B cell (primary cell): ENCODE data around the gene QRICH1. TPM values are rescaled to one million over a fixed set of nuclear protein-coding genes. Genes with fewer than 3 reads are reported as not detected.

Experiments used
- ATAC-seq: fragments of 200-7000 bp; cut with Tn5 transposase; one replicate; pipeline ENCODE4 v1.10.0; 2021; ENCODE audit warnings: low read depth, mild to moderate bottlenecking, moderate number of reproducible peaks, moderate library complexity
- CTCF ChIA-PET: fragments of 350-600 bp; sonication (Branson Sonifier 250); formaldehyde crosslinking; loops from one replicate; lab custom pipeline; 2021; ENCODE audit warnings: antibody characterized with exemption, inconsistent platforms; lab: Charles Lee
- POLR2A ChIA-PET: fragments of 350-600 bp; sonication (Branson Sonifier 250); formaldehyde crosslinking; loops from one replicate; lab custom pipeline; 2021; ENCODE audit warnings: antibody characterized with exemption; lab: Charles Lee
- DNase-seq: peaks from one replicate; pipeline ENCODE4 v3.0.0; 2013
- H2AFZ ChIP-seq: 2 replicates; pipeline ENCODE4 v1.6.1; 2012; ENCODE audit warnings: mild to moderate bottlenecking, low read depth, low read length; ENCODE audit not compliant: insufficient read depth, poor library complexity, severe bottlenecking
- H3K27ac ChIP-seq, 2 donors: 1 replicate in 1 of 2; 2 replicates in 1 of 2; pipeline ENCODE4 v1.5.1; 2012 to 2013; ENCODE audit warnings: low read length in 2 of 2, mild to moderate bottlenecking in 2 of 2, moderate library complexity in 1 of 2
- H3K27me3 ChIP-seq, 4 experiments: fragments of 200-600 bp in 1 of 4; sonication (generic) in 1 of 4; replicated peaks in 1 of 4; 1 replicate in 2 of 4; 2 replicates in 2 of 4; pipeline versions ENCODE4 v1.6.1 to v1.7.0; 2013 to 2016; ENCODE audit warnings: low read length in 3 of 4, mild to moderate bottlenecking in 2 of 4, mixed read lengths in 1 of 4, moderate library complexity in 1 of 4; ENCODE audit not compliant: insufficient read depth in 4 of 4, control insufficient read depth in 3 of 4; ENCODE audit errors: control extremely low read depth in 1 of 4
- H3K36me3 ChIP-seq, 2 experiments: replicated peaks in 1 of 2; 1 replicate in 1 of 2; 2 replicates in 1 of 2; pipeline versions ENCODE4 v1.6.1 to v1.7.1; 2013; ENCODE audit warnings: low read length in 1 of 2; ENCODE audit not compliant: insufficient read depth in 2 of 2, control insufficient read depth in 1 of 2; ENCODE audit errors: control extremely low read depth in 1 of 2, extremely low read depth in 1 of 2
- H3K4me1 ChIP-seq, 2 donors: fragments of 200-600 bp in 1 of 2; sonication (generic) in 1 of 2; 1 replicate in 1 of 2; 2 replicates in 1 of 2; pipeline versions ENCODE4 v1.5.1 to v1.6.1; 2013 to 2017; ENCODE audit warnings: low read length in 2 of 2; ENCODE audit not compliant: control insufficient read depth in 2 of 2, insufficient read depth in 2 of 2
- H3K4me2 ChIP-seq: replicated peaks from 2 replicates; pipeline ENCODE3; 2012; ENCODE audit warnings: mild to moderate bottlenecking, low read depth, low read length; ENCODE audit not compliant: poor library complexity, severe bottlenecking
- H3K4me3 ChIP-seq, 5 experiments: fragments of 200-600 bp in 1 of 5; sonication (generic) in 1 of 5; 1 replicate in 3 of 5; 2 replicates in 2 of 5; pipeline versions ENCODE4 v1.5.1 to v1.7.0; 2011 to 2016; ENCODE audit warnings: low read length in 4 of 5, mild to moderate bottlenecking in 4 of 5, low read depth in 2 of 5, control low read depth in 1 of 5, moderate library complexity in 1 of 5; ENCODE audit not compliant: insufficient read depth in 1 of 5; ENCODE audit errors: control extremely low read depth in 1 of 5, extremely low read depth in 1 of 5
- H3K79me2 ChIP-seq: fragments of 200-600 bp; sonication (generic); one replicate; pipeline ENCODE4 v1.6.0; 2016; ENCODE audit warnings: low read length; ENCODE audit not compliant: control insufficient read depth, insufficient read depth
- H3K9ac ChIP-seq: fragments of 200-600 bp; sonication (generic); 2 replicates; pipeline ENCODE4 v1.6.1; 2017; ENCODE audit warnings: mild to moderate bottlenecking, low read length, moderate library complexity
- H3K9me3 ChIP-seq, 3 donors: one replicate each; pipeline versions ENCODE4 v1.6.1 to v1.7.1; 2013; ENCODE audit warnings: low read length in 2 of 3; ENCODE audit not compliant: control insufficient read depth in 2 of 3, insufficient read depth in 1 of 3; ENCODE audit errors: control extremely low read depth in 1 of 3
- H4K20me1 ChIP-seq: 2 replicates; pipeline ENCODE4 v1.6.0; 2012; ENCODE audit warnings: mild to moderate bottlenecking, low read length; ENCODE audit not compliant: insufficient read depth, control insufficient read depth, poor library complexity, severe bottlenecking
- H3K27ac Mint-ChIP-seq: one replicate; pipeline ENCODE4 v1.8.0; 2021; ENCODE audit warnings: mixed read lengths
- H3K27me3 Mint-ChIP-seq: one replicate; pipeline ENCODE4 v1.8.0; 2021; ENCODE audit warnings: mixed read lengths
- H3K4me1 Mint-ChIP-seq: one replicate; pipeline ENCODE4 v1.8.0; 2021; ENCODE audit warnings: mixed read lengths
- H3K4me3 Mint-ChIP-seq: one replicate; pipeline ENCODE4 v1.8.0; 2021; ENCODE audit warnings: mixed read lengths
- H3K9me3 Mint-ChIP-seq: one replicate; pipeline ENCODE4 v1.8.0; 2022; ENCODE audit warnings: mixed read lengths; ENCODE audit not compliant: insufficient read depth
- CTCF ChIP-seq: fragments of 200-600 bp; IDR thresholded peaks from one replicate; pipeline ENCODE4 v1.8.0; 2022; ENCODE audit warnings: antibody characterized with exemption, mild to moderate bottlenecking
- EZH2 ChIP-seq: IDR thresholded peaks from 2 replicates; pipeline ENCODE4 v1.6.1; 2012; ENCODE audit warnings: borderline replicate concordance, low read depth, mild to moderate bottlenecking, moderate library complexity, low read length; ENCODE audit not compliant: insufficient read depth, poor library complexity, severe bottlenecking
- WGBS: methylation state at CpG from one replicate; pipeline ENCODE4 v1.1.5; 2013; ENCODE audit warnings: missing lambda C conversion rate; ENCODE audit not compliant: insufficient coverage; 5-methylcytosine and 5-hydroxymethylcytosine counted together
- intact Hi-C: fragments of 100-400 bp; cut with micrococcal nuclease; formaldehyde crosslinking; loops from one replicate; pipeline ENCODE4 v1.10.0; 2022
- polyA plus RNA-seq: library from polyadenylated mRNA; depleted of rRNA; stranded (reverse); fragments of >200 nt; gene quantifications from 2 replicates; pipeline ENCODE4 v1.2.3, GENCODE V29; 2012
- total RNA-seq, 2 donors: library from RNA; stranded (reverse); fragments of 120-200 nt in 1 of 2; gene quantifications; 1 replicate in 1 of 2; 2 replicates in 1 of 2; pipeline versions ENCODE4 v1.2.3 to v1.2.4, GENCODE V29; 2013 to 2022

The QRICH1 gene
- total and polyA plus RNA-seq, 2 donors (not counting 1 experiment from before 2014, with no cell fraction given), result 179 to 187 TPM

GRCh38 chr3:49058011-49058410, 35.9 kb downstream of the QRICH1 start:
- peaks cover 44% of the 10 kb centered on the region for H4K20me1 ChIP-seq
- no peak overlapping the region for H3K4me2 ChIP-seq
- H3K9me3 ChIP-seq, result no peaks in the 10 kb centered on the region
- POLR2A ChIA-PET, result no interaction called here
- H3K4me1 Mint-ChIP-seq, result no peaks in the 10 kb centered on the region
- 100% methylated on average over 6 of the region's 7 CpGs for WGBS
- H3K79me2 ChIP-seq, result peaks cover 45% of the 10 kb centered on the region
- no peak overlapping the region for H3K9ac ChIP-seq
- H3K27ac ChIP-seq, result no peak overlapping the region
- no peak overlapping the region for H3K4me3 ChIP-seq
- no peak overlapping the region for H3K27ac Mint-ChIP-seq
- no peaks in the 10 kb centered on the region for H3K9me3 Mint-ChIP-seq
- no peaks in the 10 kb centered on the region for H3K27me3 Mint-ChIP-seq
- TF ChIP-seq EZH2, result no peak
- no peak for TF ChIP-seq CTCF
- H3K27me3 ChIP-seq, result no peaks in the 10 kb centered on the region
- DNase-seq, result no peak
- peaks cover under 1 to 52% of the 10 kb centered on the region in 2 experiments for H3K36me3 ChIP-seq
- intact Hi-C loops, result no loop called here
- CTCF ChIA-PET, result interaction anchor here (0.7 kb wide), 1 partner anchor 36 kb away, joined by 3 read pairs; the partner anchor contains the start of gene NDUFAF3
- H3K4me1 ChIP-seq, result no peaks in the 10 kb centered on the region
- no peak for ATAC-seq
- H3K4me3 Mint-ChIP-seq, result no peak overlapping the region
- no peak overlapping the region for H2AFZ ChIP-seq

GRCh38 chr3:49057268-49057667, 36.6 kb downstream of the QRICH1 start:
- Mint-ChIP-seq H3K9me3 (no peaks in the 10 kb centered on the region), H3K4me3 (no peak overlapping the region), H3K27me3 (no peaks in the 10 kb centered on the region), H3K4me1 (no peaks in the 10 kb centered on the region), H3K27ac (no peak overlapping the region)
- TF ChIP-seq CTCF (no peak), EZH2 (no peak)
- CTCF ChIA-PET, result no interaction called here
- no peak overlapping the region for H2AFZ ChIP-seq
- H3K27me3 ChIP-seq, result no peaks in the 10 kb centered on the region
- no peak overlapping the region for H3K4me2 ChIP-seq
- no peak for DNase-seq
- no peak for ATAC-seq
- no peak overlapping the region for H3K27ac ChIP-seq
- H3K4me1 ChIP-seq, result no peaks in the 10 kb centered on the region
- H3K36me3 ChIP-seq, result peaks cover 0 to 53% of the 10 kb centered on the region in 2 experiments
- no peaks in the 10 kb centered on the region for H3K9me3 ChIP-seq
- H3K4me3 ChIP-seq, result no peak overlapping the region
- POLR2A ChIA-PET, result no interaction called here
- peaks cover 46% of the 10 kb centered on the region for H4K20me1 ChIP-seq
- 99% methylated on average over 10 of the region's 10 CpGs for WGBS
- H3K9ac ChIP-seq, result no peak overlapping the region
- peaks cover 42% of the 10 kb centered on the region for H3K79me2 ChIP-seq
- intact Hi-C loops, result no loop called here
